ENCODE measurements around the gene RYR1.
"Not testable (repeated sequence)": the region's sequence is repeated elsewhere in the genome, so short reads cannot be mapped to it uniquely, and the experiment has no call there.

Gene RYR1

DNA sequence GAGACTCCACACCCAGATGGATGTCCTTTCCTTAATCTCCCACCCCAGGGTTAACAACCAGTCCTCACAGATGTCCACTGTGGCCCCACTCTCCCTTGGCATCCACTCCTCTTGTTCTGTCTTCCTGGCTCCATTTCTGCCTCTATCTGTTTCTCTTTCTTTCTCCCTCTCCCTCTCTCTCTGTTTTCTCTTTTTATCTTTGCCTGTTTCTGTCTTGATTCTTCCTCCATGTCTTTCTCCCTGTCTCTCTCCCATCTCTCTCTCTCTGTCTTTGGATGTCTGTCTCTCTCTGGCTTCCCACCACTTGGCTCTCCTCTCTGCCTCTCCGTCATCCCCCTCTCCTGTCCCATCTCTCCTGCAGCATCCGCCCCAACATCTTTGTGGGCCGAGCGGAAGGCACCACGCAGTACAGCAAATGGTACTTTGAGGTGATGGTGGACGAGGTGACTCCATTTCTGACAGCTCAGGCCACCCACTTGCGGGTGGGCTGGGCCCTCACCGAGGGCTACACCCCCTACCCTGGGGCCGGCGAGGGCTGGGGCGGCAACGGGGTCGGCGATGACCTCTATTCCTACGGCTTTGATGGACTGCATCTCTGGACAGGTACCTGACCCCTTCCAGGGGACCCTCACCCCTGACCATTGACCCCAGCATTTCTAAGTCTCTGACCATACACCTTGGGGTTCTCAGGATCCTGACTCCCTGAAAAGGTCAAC, 24.4 kb downstream of the RYR1 start:
- no peak for DNase-seq (ENCODE audit: low spot score)

DNA sequence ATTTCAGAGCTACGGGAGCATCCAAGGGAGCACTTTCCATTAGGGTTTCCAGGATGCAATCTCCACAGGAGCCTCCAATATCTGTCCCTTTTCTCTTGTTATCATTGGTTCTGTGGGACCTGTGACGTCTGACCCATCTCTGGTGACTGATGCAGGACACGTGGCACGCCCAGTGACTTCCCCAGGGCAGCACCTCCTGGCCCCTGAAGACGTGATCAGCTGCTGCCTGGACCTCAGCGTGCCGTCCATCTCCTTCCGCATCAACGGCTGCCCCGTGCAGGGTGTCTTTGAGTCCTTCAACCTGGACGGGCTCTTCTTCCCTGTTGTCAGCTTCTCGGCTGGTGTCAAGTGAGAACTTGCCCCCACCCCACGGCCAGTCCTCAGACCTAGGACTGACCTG, 25.5 kb downstream of the RYR1 start:
- no peak for DNase-seq (ENCODE audit: low spot score)

DNA sequence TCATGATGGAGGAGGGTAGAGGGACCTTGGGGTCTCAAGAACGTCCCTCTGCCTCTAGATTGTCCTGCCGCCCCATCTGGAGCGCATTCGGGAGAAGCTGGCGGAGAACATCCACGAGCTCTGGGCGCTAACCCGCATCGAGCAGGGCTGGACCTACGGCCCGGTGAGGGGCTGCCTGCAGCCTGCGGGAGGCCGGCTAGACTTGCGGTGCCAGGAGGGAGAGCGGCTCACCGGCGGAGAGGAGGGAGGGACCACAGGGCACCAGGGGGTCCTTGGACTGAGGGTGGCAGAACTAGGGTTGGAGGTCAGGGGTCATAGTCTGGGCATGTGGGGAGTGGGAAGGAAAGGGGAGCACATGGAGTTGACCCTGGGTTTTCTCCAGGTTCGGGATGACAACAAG, 29.9 kb downstream of the RYR1 start:
- DNase-seq (ENCODE audit: low spot score) = no peak

DNA sequence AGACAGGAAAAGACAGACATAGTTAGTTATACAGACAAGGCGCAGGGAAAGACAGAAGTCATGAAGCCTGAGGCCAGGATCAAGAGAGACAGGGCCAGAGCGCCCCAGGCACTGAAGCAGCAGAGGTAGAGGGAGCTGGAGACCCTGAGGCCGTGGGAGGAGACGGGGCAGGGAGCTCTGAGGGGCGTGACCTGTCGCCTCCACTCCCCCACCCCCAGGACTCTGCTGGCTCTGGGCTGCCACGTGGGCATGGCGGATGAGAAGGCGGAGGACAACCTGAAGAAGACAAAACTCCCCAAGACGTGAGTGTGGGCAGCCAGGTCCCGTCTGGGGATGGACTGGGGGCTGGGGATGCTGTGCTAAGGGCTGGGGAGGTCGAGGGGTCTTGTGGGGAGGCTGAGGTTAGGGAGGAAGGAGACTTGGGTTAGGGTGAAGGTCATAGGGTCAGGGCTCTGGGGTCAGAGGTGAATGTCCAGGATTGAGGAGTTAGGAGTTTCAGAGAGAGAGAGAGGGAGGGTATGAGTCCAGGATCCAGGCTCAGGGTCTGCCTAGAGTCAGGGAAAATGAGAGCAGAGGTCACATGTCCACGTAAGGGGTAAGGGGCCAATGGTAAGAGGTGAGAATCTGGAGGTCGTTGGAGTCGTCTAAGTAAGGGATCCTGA, 31.1 kb downstream of the RYR1 start:
- DNase-seq (ENCODE audit: low spot score) = no peak

DNA sequence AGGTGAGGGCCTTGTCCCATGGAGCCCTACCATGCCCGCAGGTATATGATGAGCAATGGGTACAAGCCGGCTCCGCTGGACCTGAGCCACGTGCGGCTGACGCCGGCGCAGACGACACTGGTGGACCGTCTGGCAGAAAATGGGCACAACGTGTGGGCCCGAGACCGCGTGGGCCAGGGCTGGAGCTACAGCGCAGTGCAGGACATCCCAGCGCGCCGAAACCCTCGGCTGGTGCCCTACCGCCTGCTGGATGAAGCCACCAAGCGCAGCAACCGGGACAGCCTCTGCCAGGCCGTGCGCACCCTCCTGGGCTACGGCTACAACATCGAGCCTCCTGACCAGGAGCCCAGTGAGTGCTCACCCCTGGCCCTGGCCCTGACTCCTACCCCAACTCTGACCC, 32.6 kb downstream of the RYR1 start:
- no peak for DNase-seq (ENCODE audit: low spot score)

DNA sequence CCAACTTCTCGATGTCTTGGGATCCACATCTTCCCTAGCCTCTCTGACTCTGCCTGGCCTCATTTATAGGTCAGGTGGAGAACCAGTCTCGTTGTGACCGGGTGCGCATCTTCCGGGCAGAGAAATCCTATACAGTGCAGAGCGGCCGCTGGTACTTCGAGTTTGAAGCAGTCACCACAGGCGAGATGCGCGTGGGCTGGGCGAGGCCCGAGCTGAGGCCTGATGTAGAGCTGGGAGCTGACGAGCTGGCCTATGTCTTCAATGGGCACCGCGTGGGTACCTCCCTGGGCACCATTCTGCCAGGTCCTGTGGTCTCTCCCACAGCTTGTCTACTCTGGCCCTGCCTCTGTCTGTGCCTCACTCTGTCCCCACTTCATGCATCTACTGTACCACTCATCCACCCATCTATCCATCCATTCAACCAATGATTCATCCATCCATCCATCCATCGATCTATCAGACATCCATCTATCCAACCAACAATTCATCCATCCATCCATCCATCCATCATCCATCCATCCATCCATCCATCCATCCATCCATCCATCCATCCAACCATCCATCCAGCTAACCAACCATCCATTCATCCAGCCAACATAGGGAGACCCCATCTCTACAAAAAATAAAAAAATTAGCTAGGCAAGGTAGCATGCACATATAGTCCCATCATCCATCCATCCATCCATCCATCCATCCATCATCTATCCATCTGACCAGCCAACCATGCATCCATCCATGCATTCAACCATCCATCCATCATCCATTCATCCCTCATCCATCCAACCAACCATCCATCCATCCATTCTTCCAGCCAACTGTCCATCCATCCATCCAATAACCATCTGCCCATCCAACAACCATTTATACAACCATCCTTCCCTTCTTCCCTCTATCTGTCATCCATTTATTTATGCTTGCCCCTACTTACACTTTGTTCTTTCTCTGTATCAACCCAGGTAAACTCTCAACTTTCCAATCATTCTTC, 34.3 kb downstream of the RYR1 start:
- DNase-seq (ENCODE audit: low spot score) = no peak

DNA sequence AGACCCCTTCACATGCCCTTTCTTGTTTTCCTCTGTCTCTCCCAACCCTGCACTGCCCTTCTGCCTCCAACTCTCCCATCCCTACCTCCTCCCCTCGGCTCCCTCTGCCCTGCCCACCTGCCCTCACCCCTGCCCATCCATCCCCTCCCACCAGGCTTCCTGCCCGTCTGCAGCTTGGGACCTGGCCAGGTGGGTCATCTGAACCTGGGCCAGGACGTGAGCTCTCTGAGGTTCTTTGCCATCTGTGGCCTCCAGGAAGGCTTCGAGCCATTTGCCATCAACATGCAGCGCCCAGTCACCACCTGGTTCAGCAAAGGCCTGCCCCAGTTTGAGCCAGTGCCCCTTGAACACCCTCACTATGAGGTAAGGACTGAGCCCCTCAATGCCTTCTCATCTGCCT, 35.7 kb downstream of the RYR1 start:
- no peak for DNase-seq (ENCODE audit: low spot score)

DNA sequence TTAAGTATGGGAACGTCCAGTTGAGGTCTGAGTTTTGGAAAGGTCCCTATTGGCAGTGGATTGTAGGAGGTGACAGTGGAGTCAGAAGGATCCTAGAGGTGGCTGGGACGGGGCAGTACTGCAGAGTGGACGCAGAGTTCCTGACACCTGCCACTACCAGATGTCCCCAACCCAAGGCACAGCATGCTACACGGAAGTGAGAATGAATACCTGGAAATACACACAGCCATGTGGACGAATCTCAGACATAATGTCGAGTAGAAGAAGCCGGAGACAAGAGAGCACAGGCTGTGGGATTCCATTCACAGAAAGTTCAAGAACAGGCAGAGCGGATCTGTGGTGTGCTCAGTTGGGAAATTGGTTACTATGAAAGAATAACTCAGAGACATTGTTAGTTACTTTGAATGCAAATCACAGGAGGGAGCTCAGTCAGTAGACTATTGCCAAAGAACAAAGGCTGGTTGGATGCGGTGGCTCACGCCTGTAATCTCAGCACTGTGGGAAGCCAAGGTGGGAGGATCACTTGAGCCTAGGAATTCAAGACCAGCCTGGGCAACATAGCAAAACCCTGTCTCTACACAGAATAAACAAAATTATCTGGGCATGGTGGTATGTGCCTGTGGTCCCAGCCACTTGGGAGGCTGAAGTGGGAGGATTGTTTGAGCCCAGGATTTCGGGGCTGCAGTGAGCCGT, 37.4 kb downstream of the RYR1 start:
- no peak for DNase-seq (ENCODE audit: low spot score)

DNA sequence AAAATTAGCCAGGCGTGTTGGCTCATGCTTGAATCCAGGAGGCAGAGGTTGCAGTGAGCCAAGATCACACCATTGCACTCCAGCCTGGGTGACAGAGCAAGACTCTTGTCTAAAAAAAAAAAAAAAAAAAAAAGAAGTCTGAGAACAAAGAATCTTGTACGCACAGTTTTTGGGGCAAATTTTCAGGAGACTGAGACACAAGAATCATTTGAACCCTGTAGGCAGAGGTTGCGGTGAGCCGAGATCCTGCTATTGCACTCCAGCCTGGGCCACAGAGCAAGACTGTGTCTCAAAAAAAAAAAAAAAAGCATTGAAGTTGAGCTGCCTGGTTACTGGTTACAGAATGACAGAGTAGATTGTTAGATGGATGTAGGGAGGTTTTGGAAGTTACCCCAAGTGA, 39.2 kb downstream of the RYR1 start:
- not testable (repeated sequence) for DNase-seq (ENCODE audit: low spot score)

DNA sequence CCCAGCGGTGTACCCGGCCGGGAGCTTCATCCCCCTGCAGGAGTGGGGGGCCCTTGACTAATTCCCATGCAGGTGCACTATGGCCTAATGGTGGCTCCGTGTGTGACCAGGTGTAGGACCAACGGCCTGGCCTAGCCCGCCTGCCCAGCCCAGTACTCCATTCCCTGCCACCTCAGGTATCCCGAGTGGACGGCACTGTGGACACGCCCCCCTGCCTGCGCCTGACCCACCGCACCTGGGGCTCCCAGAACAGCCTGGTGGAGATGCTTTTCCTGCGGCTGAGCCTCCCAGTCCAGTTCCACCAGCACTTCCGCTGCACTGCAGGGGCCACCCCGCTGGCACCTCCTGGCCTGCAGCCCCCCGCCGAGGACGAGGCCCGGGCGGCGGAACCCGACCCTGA, 39.7 kb downstream of the RYR1 start:
- DNase-seq (ENCODE audit: low spot score) = no peak

DNA sequence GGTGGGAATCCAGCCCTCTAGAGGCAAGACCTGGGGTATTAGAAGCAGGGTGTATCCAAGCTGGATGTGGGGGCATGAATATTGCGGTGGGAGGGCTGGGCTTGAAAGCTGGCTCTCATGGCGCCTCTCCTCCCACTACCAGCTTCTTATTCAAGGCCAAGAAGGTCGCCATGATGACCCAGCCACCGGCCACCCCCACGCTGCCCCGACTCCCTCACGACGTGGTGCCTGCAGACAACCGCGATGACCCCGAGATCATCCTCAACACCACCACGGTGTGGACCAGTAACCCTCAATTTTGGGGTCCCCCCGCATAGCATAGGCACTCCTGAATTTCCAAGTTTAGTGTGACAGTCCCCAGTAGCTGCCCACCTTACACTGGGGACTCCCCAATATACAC, 41.7 kb downstream of the RYR1 start:
- no peak for DNase-seq (ENCODE audit: low spot score)

DNA sequence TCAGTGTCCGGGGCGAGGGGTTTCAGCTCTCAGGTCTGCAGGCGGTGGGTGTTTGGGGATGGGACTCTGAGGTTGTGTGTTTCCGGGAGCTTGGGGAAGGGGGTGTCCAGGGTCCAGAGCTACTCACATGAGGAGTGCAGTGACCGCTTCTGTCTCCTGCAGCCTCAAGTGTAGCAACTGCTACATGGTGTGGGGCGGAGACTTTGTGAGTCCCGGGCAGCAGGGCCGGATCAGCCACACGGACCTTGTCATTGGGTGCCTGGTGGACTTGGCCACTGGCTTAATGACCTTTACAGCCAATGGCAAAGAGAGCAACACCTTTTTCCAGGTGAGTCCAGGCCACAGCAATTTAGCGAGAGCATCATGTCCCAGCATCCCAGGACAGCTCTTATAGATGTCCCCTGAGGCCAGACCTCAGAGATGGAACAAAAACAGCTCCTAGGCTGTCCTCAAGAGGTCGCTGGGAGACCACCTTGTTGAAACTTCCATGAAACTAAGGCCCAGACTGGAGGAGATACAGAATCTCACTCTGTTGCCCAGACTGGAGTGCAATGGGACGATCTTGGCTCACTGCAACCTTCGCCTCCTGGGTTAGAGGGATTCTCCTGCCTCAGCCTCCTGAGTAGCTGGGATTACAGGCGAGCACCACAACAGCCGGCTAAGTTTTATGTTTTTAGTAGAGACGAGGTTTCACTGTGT, 44.9 kb downstream of the RYR1 start:
- DNase-seq (ENCODE audit: low spot score) = peak; percentile 22

DNA sequence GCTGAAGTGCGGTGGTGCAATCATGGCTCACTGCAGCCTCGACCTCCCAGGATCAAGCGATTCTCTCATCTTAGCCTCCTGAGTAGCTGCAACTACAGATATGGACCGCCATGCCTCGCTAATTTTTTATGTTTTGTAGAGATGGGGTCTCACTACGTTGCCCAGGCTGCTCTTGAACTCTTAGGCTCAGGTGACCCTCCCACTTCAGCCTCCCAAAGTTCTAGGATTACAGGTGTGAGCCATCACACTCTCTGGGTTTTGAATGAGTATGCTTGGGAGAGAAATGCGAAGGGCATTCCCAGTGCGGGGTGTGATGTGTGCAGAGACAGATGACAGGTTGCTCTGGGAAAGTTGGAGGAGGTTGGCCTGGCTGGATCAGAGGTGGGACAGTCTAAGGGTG, 49.0 kb downstream of the RYR1 start:
- DNase-seq (ENCODE audit: low spot score) = no peak

DNA sequence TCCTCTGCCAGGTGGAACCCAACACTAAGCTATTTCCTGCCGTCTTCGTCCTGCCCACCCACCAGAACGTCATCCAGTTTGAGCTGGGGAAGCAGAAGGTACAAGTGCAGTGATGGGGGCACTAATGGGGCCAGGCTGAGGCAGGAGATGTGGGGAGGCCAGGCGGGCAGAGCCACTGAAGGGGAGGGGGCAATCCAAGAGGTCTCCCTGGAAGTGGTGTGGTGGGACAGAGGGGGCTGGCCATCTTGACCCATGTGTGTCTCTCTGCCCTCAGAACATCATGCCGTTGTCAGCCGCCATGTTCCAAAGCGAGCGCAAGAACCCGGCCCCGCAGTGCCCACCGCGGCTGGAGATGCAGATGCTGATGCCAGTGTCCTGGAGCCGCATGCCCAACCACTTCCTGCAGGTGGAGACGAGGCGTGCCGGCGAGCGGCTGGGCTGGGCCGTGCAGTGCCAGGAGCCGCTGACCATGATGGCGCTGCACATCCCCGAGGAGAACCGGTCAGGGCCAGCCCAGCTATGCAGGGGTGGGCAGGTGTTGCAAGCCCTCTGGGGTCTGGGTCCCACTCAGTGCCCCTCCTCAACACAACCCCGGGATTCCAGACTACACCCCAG, 49.6 kb downstream of the RYR1 start:
- no peak for DNase-seq (ENCODE audit: low spot score)

DNA sequence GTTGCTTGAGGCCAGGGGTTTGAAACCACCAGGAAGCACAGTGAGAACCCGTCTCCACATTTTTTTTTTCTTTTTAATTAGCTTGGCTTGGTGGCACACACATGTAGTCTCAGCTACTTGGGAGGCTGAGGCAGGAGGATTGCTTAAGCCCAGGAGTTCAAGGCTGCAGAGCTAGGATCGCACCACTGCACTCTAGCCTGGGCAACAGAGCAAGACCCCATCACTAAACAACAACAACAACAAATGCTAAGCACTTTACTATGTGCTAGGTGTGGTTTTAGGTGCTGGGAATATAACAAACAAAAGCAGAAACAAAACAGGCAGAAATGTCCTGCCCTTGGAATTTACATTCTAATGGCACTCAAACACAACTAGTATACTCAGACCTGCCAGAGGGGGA, 51.3 kb downstream of the RYR1 start:
- no peak for DNase-seq (ENCODE audit: low spot score)

DNA sequence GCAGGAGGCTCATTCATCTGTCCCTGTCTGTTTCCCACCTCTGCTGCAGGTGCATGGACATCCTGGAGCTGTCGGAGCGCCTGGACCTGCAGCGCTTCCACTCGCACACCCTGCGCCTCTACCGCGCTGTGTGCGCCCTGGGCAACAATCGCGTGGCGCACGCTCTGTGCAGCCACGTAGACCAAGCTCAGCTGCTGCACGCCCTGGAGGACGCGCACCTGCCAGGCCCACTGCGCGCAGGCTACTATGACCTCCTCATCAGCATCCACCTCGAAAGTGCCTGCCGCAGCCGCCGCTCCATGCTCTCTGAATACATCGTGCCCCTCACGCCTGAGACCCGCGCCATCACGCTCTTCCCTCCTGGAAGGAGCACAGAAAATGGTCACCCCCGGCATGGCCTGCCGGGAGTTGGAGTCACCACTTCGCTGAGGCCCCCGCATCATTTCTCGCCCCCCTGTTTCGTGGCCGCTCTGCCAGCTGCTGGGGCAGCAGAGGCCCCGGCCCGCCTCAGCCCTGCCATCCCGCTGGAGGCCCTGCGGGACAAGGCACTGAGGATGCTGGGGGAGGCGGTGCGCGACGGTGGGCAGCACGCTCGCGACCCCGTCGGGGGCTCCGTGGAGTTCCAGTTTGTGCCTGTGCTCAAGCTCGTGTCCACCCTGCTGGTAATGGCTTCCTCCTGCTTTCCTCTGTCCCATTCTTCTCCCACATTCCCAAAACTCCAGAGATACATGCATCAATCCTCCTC, 52.2 kb downstream of the RYR1 start:
- no peak for DNase-seq (ENCODE audit: low spot score)

DNA sequence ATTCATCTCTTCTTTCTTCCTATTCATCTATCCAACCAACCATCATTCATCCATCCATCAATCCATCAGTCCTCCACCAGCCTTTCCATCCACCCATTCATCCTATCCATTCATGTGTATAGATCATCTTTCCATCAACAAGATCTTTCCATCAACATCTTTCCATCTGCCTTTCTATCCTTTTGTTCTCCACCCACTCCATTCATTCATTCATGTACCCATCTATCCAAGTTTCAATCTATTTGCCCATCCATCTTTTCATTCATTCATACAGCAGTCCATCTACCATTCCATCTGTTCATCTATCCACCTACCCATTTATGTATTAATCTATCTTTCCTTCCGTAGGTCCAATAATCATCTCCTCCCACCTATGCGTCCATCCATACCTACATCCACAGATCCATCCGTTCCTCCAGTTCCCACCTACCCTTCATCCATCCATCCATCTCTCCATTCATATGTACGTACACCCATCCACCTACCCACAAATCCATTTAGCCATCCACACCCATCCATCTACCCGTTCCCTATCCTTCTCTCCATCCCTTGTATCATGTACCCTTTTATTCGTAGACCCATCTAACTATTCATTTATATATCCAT, 53.3 kb downstream of the RYR1 start:
- no peak for DNase-seq (ENCODE audit: low spot score)

DNA sequence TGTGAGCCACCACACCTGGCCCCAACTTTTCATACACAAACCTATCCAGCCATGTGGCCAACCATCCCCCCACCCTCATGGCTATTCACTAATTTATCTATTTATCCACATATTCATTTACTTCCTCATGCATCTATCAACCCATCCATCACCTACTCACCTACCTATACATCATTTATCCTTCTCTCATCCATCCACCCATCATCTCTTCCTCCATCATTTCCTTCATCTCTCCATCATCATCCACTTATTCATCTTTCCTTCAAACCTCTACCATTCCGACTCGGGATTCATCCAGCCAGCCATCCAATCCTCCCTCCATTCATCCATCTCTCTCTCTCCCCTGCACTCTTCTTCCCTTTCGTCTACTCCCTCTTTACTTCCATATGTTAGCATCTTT, 54.6 kb downstream of the RYR1 start:
- no peak for DNase-seq (ENCODE audit: low spot score)

DNA sequence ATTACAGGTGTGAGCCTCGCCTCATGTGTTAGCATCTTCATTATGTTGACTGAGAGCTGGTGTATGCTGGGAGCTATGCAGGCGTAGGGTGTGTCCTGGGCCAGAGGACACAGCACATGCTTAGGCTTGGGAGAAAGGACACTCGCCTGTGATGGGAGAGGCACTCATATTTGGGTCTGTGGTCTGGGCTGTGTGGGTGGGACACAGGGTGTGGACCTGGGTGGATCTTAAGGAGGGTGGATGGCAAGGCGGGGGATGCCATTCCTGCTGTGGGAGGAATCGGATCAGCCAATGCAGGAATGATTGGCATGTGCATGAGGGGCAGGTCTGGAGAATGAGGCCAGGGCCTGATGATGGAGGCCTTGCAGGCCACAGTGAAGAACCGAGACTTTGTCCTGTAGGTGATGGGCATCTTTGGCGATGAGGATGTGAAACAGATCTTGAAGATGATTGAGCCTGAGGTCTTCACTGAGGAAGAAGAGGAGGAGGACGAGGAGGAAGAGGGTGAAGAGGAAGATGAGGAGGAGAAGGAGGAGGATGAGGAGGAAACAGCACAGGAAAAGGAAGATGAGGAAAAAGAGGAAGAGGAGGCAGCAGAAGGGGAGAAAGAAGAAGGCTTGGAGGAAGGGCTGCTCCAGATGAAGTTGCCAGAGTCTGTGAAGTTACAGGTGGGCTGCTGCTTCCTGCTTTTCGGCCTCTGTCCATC, 55.4 kb downstream of the RYR1 start:
- DNase-seq (ENCODE audit: low spot score) = no peak

Measured in RKO (cell line).